HG03460 (cell line): ENCODE measurements around the gene CALM1.

Experiments
- ATAC-seq: cut with Tn5 transposase; IDR thresholded peaks from one replicate; pipeline ENCODE4 v1.9.1; 2021; ENCODE audit not compliant: unreplicated experiment

Gene CALM1

DNA sequence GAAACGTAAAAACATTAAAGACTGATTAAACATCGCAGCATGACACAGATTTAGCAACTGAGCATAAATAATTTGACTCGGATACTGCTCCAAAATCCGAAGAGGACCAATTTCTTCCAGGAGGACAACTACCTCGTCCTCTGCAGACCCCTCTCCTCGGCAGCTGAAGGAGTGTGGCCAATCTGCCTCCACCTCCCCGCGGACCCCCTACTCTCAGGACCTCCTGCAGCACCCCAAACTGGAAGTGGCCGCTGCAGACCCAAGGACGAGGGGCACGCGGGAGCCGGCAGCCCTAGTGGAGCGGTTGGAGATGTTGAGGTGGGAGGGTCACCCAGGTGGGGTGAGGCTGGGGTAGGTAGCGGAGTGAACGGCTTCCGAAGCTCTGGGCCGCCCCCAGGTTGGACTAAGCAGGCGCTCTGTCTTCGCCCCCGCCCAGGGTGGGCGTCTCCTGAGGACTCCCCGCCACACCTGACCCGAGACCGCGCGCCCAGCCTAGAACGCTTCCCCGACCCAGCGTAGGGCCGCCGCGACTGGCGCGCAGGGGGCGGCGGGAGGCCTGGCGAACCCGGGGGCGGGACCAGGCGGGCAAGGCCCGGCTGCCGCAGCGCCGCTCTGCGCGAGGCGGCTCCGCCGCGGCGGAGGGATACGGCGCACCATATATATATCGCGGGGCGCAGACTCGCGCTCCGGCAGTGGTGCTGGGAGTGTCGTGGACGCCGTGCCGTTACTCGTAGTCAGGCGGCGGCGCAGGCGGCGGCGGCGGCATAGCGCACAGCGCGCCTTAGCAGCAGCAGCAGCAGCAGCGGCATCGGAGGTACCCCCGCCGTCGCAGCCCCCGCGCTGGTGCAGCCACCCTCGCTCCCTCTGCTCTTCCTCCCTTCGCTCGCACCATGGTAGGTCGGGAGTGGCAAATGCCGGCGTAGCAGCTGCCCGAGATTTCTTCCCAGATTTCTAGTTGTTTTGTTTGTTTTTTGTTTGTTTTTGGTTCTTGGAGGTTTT is at the start of gene CALM1:
TSS of gene CALM1 (plus strand) at position 689 of the 999 bp plus-strand sequence. CDS start at position 891, 202 bp downstream.
- peak; percentile 57 for ATAC-seq

DNA sequence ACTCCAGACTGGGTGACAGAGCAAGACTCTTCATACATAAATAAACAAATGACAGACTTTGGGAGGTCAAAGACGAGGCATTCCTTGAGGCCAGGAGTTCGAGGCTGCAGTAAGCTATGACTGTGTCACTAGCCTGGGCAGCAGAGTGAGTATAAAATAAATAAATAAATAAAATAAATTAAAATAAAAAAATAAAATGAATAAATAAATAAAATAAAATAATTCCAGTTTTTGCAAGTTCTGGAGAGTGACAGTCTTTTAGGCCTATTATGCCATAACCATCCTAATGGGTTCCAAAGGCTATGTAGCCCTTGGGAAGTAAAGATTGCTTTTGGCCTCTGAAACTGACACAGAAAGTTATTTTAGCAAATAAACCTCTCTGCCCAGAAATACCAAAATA is 48.6 kb upstream of the CALM1 start:
- no peak for ATAC-seq

DNA sequence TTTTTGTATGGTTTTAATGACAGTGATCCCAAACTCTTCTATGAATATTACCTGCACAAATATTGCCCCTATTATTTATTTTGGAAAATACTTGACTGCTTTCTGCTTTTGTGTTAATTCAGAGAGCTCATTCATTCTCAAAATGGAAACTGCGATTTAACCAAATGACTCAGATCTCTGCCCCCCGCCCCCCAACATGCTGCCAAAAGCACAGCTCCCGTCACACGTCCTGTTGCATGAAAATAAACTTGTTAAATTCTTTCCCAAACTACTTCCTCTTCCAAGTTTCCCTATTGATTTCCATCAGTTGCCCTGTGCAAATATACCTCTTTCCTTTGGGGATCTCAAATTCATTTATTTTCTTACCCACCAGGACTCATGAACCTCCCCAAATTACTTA is 47.1 kb upstream of the CALM1 start:
- ATAC-seq, result no peak

DNA sequence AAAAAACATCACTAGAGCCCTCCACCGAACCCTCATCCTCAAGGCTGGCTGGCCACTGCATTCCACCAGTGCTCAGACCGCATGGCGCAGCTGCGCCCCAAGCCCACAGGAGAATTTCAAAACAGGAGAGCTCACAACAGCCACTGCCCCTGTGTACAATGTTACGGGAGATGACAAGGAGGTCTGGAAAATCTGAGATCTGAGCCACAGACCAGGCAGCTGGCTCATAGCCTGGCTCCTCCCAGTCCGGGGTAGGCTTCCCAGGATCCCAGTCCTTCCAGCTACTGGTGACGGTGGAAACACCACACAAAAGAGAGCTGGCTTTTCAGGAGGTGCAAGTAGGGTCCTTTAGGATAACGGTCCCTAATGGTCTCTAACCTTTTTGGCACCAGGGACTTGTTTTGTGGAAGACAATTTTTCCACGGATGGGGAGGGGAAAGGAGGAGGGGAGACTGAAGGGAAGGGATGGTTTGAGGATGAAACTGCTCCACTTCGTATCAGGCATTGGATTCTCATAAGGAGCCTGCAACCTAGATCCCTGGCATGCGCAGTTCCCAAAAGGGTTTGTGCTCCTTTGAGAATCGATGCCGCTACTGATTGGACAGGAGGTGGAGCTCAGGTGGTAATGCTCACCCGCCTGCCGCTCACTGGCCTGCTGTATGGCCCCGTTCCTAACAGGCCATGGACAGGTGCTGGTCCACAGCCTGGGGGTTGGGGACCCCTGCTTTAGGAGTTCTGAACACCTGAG is 42.1 kb upstream of the CALM1 start:
- no peak for ATAC-seq

DNA sequence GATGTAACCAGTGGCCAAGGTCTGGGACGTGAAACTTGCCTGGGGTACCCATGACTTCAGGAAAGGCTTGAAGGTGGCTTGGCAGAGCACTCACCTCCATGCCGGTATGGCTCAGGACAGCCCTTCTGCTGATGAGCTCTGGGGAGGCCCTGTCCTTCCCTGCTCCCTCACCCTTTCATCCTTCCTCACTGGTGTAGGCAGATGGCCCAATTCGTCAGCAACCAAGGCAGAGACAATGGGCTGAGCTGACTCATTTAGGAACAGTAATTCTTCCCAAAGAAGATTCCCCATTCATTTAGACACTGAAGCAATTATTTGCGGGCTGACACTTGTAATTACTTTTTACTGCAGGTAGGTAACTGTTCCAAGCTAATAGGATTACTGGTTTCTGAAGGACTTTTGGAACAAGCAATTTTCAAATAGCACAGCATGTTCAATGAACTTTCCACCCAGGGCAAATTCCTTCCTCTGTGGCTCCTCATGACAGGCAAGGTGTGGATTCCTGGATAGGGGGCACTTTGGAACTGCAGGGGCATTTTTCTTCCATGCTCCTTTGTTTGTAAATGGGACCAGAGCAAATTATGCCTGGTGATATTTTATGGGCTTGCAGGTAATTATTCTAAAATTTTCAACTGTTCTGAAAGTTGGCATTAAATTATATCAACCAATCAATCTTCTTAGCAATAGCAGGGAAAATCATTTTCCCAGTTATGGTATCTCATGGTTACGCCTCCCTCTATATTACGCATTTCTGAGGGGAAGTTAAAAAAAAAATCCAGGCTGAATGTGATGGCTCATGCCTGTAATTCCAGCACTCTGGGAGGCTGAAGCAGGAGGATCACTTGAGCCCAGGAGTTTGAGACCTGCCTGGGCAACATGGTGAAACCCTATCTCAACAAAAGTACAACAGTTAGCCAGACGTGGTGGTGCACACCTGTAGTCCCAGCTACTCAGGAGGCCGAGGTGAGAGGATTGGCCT is 41.0 kb upstream of the CALM1 start:
- no peak for ATAC-seq

DNA sequence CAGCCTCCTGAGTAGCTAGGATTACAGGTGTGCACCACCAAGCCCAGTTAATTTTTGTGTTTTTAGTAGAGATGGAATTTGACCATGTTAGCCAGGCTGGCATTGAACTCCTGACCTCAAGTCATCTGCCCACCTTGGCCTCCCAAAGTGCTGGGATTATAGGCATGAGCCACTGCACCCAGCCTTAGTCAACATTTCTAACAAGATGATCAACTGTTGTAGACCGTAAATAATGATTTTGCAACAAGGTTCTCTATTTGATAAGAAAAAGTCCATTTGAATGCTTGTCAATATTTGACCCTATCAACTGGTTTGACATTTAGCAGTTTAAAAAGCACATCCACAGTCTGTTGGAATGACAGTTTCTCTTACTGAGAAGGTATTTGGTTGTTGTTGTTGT is 39.9 kb upstream of the CALM1 start:
- no peak for ATAC-seq

DNA sequence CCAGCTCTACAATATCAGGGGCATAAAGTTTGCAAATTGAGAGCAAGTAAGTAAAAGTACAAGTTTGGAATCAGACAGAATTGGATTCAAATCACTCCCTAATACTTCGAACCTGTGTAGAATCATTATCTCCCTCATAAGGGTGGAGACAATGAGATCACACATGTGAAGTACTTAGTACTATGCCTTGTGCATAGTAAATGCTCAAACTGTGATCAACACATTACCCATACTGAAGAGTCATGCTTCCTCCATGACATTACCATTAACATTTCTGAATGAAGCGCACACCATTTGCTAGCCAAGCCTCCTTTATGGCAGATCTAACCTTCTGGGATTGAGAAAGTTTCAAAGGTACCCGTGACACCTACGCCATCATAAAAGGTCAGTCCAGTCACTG is 38.5 kb upstream of the CALM1 start:
- ATAC-seq, result no peak

DNA sequence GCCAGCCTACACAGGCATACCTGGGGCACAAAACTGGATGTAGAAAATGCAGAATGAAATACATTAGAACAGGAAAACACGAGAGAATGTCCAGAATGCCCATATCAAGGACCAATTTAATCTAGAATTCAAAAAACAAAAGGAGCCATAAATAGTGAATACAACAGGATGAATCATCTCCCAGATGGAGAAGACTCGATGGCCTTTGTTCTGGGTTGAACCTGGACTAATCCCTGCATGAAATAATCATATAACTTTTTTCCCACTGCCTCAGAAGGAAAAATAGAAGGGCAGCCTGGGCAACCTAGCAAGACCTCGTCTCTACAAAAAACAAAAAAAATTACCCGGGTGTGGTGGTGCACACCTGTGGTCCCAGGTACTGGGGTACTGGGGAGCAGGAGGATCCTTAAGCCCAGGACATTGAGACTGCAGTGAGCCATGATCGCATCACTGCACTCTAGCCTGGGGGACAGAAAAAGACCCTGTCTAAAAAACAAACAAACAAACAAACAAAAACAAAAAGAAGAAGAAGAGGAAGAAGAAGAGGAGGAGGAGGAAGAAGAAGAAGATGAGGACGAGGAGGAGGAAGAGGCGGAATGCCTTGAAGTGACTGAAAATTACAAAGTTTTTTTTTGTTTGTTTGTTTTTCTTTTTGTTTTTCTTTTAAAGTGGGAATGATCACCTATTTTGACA is 34.8 kb upstream of the CALM1 start:
- no peak for ATAC-seq

DNA sequence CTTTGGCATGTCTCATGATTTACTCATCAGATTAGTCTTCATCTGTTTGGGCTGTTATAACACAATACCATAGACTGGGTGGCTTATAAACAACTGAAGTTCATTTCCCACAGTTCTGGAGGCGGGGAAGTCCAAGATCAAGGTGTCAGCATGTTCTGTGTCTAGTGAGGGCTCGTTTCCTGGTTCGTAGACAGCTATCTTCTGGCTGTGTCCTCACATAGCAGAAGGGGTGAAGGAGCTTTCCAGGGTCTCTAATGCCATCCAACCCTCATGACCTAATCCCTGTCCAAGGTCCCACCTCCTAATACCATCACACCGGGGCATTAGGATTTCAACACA is 34.3 kb upstream of the CALM1 start:
- ATAC-seq, result no peak

DNA sequence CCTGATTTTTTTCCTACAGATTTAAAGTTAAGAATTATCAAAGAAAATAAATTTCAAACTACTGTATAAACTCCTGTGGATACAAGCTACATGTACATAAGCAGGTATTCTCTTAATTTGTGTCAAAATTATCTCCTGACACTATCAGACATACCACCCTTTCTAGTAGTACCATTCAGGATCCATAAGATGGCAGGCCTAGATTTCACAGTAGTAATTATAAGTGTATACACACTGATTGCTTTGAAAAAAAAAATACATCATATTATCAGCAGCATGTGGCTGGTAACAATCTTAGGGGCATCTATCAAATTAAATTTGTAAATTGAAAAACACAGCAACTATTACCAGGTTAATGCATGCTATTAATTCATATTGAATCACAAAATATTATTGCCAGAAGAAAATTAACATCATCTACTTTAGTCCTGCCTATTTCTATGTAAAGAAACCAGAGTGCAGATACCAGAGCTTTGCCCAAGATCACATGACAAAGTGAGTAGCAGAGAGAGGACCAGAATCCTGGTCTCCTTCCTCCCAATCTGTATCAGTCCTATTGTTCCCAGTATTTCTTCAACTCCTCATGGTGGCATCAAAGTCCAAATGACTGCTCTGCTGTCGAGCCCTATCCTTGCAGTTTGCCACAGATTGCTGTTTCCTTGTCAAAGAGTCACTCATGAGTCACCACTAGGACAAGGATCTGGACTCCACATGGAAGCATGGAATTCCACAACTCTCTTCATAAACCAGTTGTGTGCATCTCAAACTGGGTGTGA is 27.7 kb upstream of the CALM1 start:
- no peak for ATAC-seq

DNA sequence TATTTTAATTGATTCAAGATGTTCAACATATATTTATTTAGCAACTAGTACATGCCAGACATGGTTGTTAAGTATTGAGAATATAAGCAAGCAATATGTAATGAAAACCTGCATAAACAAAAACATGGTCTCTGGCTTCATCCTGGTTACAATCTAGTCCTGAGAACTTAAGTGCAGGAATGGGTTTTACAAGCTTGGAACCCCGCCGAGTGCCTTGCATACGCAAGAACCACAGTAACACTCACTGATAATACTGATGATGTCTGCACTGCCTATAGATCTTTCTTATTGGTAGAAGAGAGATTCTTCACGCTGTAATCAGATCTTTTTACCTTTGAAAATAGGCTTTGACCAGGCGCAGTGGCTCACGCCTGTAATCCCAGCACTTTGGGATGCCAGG is 22.9 kb upstream of the CALM1 start:
- ATAC-seq, result no peak

DNA sequence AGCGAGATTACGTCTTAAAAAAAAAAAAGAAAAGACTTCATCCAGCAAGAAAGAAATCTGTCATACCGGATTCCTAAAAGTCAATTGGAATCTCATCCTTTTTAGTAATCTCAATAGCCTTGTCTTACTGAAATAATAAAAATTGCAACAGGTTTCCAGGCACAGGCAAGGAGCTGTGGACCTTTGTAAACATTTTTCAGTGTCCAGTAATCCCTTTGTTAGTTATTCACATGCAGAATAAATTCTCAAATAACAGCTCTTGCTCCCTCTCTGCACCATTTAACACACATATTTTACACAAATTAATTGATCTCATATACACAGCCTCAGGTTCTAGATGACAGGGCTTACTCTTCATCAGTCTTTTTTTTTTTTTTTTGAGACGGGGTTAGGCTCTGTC is 22.0 kb upstream of the CALM1 start:
- ATAC-seq, result no peak

DNA sequence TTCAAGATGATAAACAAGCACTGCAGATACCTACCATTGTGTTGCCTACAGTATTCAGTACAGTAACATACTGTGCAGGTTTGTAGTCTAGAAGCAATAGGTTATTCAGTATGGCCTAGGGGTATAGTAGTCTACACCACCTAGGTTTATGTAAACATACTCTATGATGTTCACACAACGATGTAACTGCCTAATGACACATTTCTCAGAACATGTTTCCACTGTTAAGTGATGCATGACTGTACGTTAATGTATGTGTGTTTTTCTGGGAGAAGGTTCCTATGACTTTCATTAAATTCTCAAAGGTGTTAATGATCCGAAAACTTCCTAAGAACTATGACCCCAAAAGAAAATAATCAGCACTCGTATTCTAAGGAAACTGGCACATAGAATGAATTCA is 20.9 kb upstream of the CALM1 start:
- ATAC-seq, result no peak

DNA sequence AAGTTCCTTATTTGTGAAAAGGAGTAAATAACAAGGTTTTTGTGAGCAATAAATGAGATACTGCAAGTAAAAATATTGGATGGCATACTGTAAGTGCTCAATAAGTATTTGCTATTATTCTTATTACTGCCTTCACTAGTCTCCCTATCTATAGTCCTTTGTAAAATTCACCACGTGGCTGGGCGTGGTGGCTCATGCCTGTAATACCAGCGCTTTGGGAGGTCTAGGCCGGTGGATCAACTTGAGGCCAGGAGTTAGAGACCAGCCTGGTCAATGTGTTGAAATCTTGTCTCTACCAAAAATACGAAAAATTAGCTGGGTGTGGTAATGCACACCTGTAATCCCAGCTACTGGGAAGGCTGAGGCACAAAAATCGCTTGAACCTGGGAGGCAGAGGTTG is 18.6 kb upstream of the CALM1 start:
- ATAC-seq, result no peak

DNA sequence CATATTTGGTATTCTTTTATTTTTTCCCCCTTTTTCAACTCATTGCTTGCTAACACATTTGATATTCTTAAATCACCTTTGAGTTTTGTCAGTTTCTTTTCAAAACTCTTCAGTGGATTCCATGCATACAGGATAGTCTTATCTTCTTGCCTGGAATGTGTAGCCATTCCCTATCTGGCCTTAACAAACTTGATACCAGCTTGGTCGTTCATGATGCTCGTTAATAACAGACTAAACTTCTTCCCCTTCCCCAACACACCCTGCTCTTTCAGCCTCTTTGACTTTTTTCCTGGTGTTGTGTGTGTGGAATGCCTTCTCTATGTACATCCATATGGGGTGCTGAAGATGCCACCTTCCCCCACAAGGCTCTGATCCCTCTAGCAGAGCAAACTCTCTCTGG is 17.7 kb upstream of the CALM1 start:
- ATAC-seq, result no peak

DNA sequence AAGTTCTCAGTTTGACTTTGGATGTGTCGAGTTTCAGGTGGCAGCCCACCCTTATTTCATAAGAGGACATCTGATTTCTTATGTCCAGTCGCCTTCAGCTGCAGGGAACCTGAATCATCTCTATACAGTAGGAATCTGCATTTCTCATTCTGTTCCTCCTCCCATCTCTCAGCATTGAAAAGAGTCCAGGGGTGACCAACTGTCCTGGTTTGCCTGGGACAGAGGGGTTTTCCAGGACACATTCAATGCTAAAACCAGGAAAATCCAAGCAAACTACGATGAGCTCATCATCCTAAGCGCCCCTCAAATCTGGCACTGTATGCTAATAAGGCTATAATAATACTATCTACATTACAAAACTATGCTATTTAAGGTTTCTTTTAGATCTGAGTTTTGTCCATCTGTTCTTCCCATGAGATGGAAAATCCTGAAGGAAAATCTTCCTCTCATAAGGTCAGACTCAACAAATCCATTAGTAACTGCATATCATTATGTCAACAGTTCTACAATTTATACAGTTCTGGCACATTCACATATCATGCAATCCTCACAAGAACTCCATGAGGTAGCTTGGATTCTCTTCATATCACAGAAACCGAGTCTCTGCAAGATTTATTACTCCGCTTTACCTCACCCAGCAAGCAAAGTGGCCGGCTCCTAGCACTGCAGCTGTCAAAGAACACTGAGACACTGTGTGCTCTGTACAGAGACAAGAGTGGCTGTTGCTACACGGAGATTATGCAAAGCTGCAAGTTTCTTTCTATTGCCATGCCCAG is 15.6 kb upstream of the CALM1 start:
- no peak for ATAC-seq

DNA sequence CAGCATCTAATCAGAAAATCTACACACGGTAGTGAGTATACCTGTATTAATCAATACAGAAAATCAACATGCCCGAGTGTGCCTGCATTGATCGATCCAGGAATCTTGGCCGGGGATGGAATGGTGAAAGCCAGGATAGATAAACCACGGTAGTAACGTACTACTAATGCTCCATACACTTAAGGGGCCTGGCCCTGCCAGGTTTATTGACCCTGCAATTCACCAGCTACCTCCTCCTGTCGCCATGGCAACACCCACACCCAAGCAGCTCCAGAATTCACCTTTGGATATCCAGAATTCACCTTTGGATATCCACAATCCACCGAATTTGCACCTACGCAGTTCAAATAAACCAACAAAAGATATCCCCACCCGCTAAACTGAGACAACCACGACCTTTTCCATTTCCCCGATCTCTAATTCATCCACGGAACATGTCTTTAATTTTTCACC is 14.8 kb upstream of the CALM1 start:
- no peak for ATAC-seq

DNA sequence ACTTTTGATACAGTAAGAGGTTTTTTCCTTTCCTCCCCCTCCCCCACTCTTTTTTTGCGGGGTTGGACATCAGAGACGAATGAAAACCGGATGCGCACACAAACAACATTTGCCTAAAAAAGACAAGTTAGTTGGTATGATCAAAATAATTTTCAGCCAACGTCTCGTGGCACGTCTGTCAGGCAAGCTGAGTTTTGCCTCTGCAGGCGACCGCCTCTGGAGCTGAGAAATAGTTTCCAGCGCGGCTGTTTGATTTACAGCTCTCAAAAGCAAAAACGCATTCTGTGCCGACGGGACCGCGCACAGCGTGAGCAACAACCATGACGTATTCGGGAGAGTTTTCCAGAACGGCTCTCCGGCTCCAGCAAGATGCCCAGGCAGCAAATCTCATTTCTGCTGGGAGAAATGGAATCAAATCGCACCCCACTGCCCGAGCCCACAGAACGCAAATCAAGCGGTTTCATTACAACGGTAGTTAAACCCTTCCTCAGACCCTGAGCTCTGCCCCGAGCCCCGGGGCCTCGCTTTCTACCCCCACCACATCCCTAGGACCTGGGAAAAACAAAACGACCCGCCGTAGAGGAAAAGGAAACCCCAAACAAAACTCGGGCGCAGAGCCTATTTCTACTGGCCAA is 14.2 kb upstream of the CALM1 start:
- peak; percentile 14 for ATAC-seq
